Left renal pelvis (tissue), 4 donors: ENCODE results near the gene ZNF76. TPM values are rescaled to one million over a fixed set of nuclear protein-coding genes. Genes with fewer than 3 reads are reported as not detected.

Experiments
- DNase-seq, 4 donors: peaks; one replicate each; pipeline ENCODE4 v3.0.0-alpha.2; 2013; ENCODE audit warnings: low read depth in 4 of 4, low spot score in 3 of 4
- polyA plus RNA-seq, 4 donors: library from polyadenylated mRNA; unstranded; fragments of 120-200 nt; gene quantifications; one replicate each; pipeline ENCODE4 v1.2.1, GENCODE V29; 2013; ENCODE audit not compliant: insufficient read length in 4 of 4

Gene ZNF76
- polyA plus RNA-seq, 4 donors: 33.8 to 62.7 (median 43.4) TPM

GRCh38 chr6:35234901-35235300, 24.6 kb upstream of the ZNF76 start:
- DNase-seq: no peak

GRCh38 chr6:35236223-35236622, 23.3 kb upstream of the ZNF76 start:
- no peak for DNase-seq

- no peak for DNase-seq
Observed at GRCh38 chr6:35237476-35237875, 22.1 kb upstream of the ZNF76 start.

GRCh38 chr6:35238843-35239289, 20.7 kb upstream of the ZNF76 start:
- DNase-seq: no peak

GRCh38 chr6:35239581-35239980, 20.0 kb upstream of the ZNF76 start:
- DNase-seq: no peak

- peak in 2 of 4 donors; percentile 52 to 63 for DNase-seq
Observed at GRCh38 chr6:35240838-35241801, 18.4 kb upstream of the ZNF76 start.

GRCh38 chr6:35242486-35242885, 17.0 kb upstream of the ZNF76 start:
- DNase-seq: no peak

- no peak for DNase-seq
Observed at GRCh38 chr6:35242906-35243305, 16.6 kb upstream of the ZNF76 start.

GRCh38 chr6:35243386-35243958, 16.1 kb upstream of the ZNF76 start:
- no peak for DNase-seq

GRCh38 chr6:35244551-35244950, 15.0 kb upstream of the ZNF76 start:
- no peak for DNase-seq

GRCh38 chr6:35247642-35248231, 11.8 kb upstream of the ZNF76 start:
- DNase-seq: no peak

- no peak for DNase-seq
Observed at GRCh38 chr6:35248300-35248699, 11.2 kb upstream of the ZNF76 start.

- no peak for DNase-seq
Observed at GRCh38 chr6:35248965-35249364, 10.6 kb upstream of the ZNF76 start.

- no peak for DNase-seq
Observed at GRCh38 chr6:35251949-35252348, 7.6 kb upstream of the ZNF76 start.

GRCh38 chr6:35253249-35253648, 6.3 kb upstream of the ZNF76 start:
- no peak for DNase-seq

GRCh38 chr6:35258336-35258735, 1.2 kb upstream of the ZNF76 start:
- DNase-seq: no peak

- peak in 1 of 4 donors; percentile 40 for DNase-seq
Observed at GRCh38 chr6:35258858-35259193, 709 bp upstream of the ZNF76 start.

GRCh38 chr6:35259948-35260590, 534 bp downstream of the ZNF76 start:
- DNase-seq: no peak

- DNase-seq: no peak
Observed at GRCh38 chr6:35260591-35261570, 1.3 kb downstream of the ZNF76 start.

- no peak for DNase-seq
Observed at GRCh38 chr6:35262596-35262995, 3.1 kb downstream of the ZNF76 start.
